ES-I3 (cell line): Measurements from ENCODE around the gene PMPCA.

Experiments
- H3K36me3 ChIP-seq: 2 replicates; pipeline ENCODE4 v1.6.1; 2013; ENCODE audit warnings: mild to moderate bottlenecking, low read length, control low read depth, moderate library complexity; ENCODE audit not compliant: insufficient read depth
- H3K4me1 ChIP-seq: 2 replicates; pipeline ENCODE4 v1.6.1; 2013; ENCODE audit warnings: mild to moderate bottlenecking, control low read depth, low read length; ENCODE audit not compliant: insufficient read depth
- H3K9ac ChIP-seq: 2 replicates; pipeline ENCODE4 v1.6.1; 2013; ENCODE audit warnings: low read depth, mild to moderate bottlenecking, low read length, moderate library complexity
- H3K9me3 ChIP-seq: 2 replicates; pipeline ENCODE4 v1.6.1; 2013; ENCODE audit warnings: mild to moderate bottlenecking, low read length, moderate library complexity; ENCODE audit not compliant: control insufficient read depth, insufficient read depth

The PMPCA gene

GRCh38 chr9:136453326-136453725 is 42.9 kb downstream of the PMPCA start:
- Histone ChIP-seq H3K36me3 (peaks cover 42% of the 10 kb centered on the region), H3K9me3 (no peaks in the 10 kb centered on the region), H3K9ac (no peak overlapping the region), H3K4me1 (no peaks in the 10 kb centered on the region)

- no peak overlapping the region for H3K9ac ChIP-seq
- H3K36me3 ChIP-seq: peaks cover 48% of the 10 kb centered on the region
- no peaks in the 10 kb centered on the region for H3K9me3 ChIP-seq
- no peaks in the 10 kb centered on the region for H3K4me1 ChIP-seq
Measured at GRCh38 chr9:136454026-136454796, 43.8 kb downstream of the PMPCA start.

GRCh38 chr9:136455043-136456002 is 44.9 kb downstream of the PMPCA start:
- no peak overlapping the region for H3K9ac ChIP-seq
- no peaks in the 10 kb centered on the region for H3K9me3 ChIP-seq
- H3K36me3 ChIP-seq: peaks cover 57% of the 10 kb centered on the region
- H3K4me1 ChIP-seq: no peaks in the 10 kb centered on the region

- Histone ChIP-seq H3K36me3 (peaks cover 60% of the 10 kb centered on the region), H3K4me1 (no peaks in the 10 kb centered on the region), H3K9me3 (no peaks in the 10 kb centered on the region), H3K9ac (no peak overlapping the region)
Measured at GRCh38 chr9:136456258-136456657, 45.8 kb downstream of the PMPCA start.

GRCh38 chr9:136457326-136457725 is 46.9 kb downstream of the PMPCA start:
- Histone ChIP-seq H3K36me3 (peaks cover 57% of the 10 kb centered on the region), H3K9me3 (no peaks in the 10 kb centered on the region), H3K9ac (no peak overlapping the region), H3K4me1 (no peaks in the 10 kb centered on the region)

- no peak overlapping the region for H3K9ac ChIP-seq
- H3K36me3 ChIP-seq: peaks cover 65% of the 10 kb centered on the region
- H3K4me1 ChIP-seq: no peaks in the 10 kb centered on the region
Measured at GRCh38 chr9:136459425-136459824, 49.0 kb downstream of the PMPCA start.

GRCh38 chr9:136460772-136461325 is 50.4 kb downstream of the PMPCA start:
- Histone ChIP-seq H3K36me3 (peaks cover 68% of the 10 kb centered on the region), H3K9ac (no peak overlapping the region), H3K4me1 (no peaks in the 10 kb centered on the region), H3K9me3 (no peaks in the 10 kb centered on the region)

More at GRCh38 chr9:136459425-136459824, 49.0 kb downstream of the PMPCA start:
- H3K9me3 ChIP-seq: no peaks in the 10 kb centered on the region

GRCh38 chr9:136462664-136463063 is 52.2 kb downstream of the PMPCA start:
- peaks cover 58% of the 10 kb centered on the region for H3K36me3 ChIP-seq
- H3K9ac ChIP-seq: no peak overlapping the region
- H3K4me1 ChIP-seq: no peaks in the 10 kb centered on the region
- no peaks in the 10 kb centered on the region for H3K9me3 ChIP-seq

- H3K36me3 ChIP-seq: peaks cover 54% of the 10 kb centered on the region
- H3K9ac ChIP-seq: no peak overlapping the region
- H3K9me3 ChIP-seq: no peaks in the 10 kb centered on the region
- no peaks in the 10 kb centered on the region for H3K4me1 ChIP-seq
Measured at GRCh38 chr9:136463578-136463977, 53.1 kb downstream of the PMPCA start.

- no peak overlapping the region for H3K9ac ChIP-seq
- H3K9me3 ChIP-seq: no peaks in the 10 kb centered on the region
- H3K36me3 ChIP-seq: peaks cover 51% of the 10 kb centered on the region
- no peaks in the 10 kb centered on the region for H3K4me1 ChIP-seq
Measured at GRCh38 chr9:136464241-136464640, 53.8 kb downstream of the PMPCA start.

GRCh38 chr9:136465500-136466154 is 55.2 kb downstream of the PMPCA start:
- peaks cover 41% of the 10 kb centered on the region for H3K36me3 ChIP-seq
- H3K9me3 ChIP-seq: no peaks in the 10 kb centered on the region
- no peak overlapping the region for H3K9ac ChIP-seq
- H3K4me1 ChIP-seq: no peaks in the 10 kb centered on the region

- H3K4me1 ChIP-seq: no peaks in the 10 kb centered on the region
- H3K9me3 ChIP-seq: no peaks in the 10 kb centered on the region
- no peak overlapping the region for H3K9ac ChIP-seq
- H3K36me3 ChIP-seq: peaks cover 36% of the 10 kb centered on the region
Measured at GRCh38 chr9:136466155-136466541, 55.7 kb downstream of the PMPCA start.

- H3K36me3 ChIP-seq: peaks cover 44% of the 10 kb centered on the region
- no peak overlapping the region for H3K9ac ChIP-seq
- no peaks in the 10 kb centered on the region for H3K9me3 ChIP-seq
- H3K4me1 ChIP-seq: no peaks in the 10 kb centered on the region
Measured at GRCh38 chr9:136467766-136468165, 57.3 kb downstream of the PMPCA start.

GRCh38 chr9:136470356-136470755 is 59.9 kb downstream of the PMPCA start:
- Histone ChIP-seq H3K9ac (no peak overlapping the region), H3K4me1 (no peaks in the 10 kb centered on the region), H3K9me3 (no peaks in the 10 kb centered on the region), H3K36me3 (peaks cover 44% of the 10 kb centered on the region)
